ENCODE results near the gene CFHR5.
"Not testable (repeated sequence)": the region's sequence is repeated elsewhere in the genome, so short reads cannot be mapped to it uniquely, and the experiment has no call there.

Gene CFHR5

GRCh38 chr1:197021716-197022115 is 44.4 kb downstream of the CFHR5 start:
- H3K4me3 ChIP-seq (ENCODE audit: low read depth, low read length): no peak overlapping the region
- no peak for DNase-seq (ENCODE audit: low read depth)
- TF ChIP-seq CTCF (IDR thresholded peaks at IDR 0.05; ENCODE audit: low read depth, low read length, missing control alignments): no peak

- no peak overlapping the region for H3K4me3 ChIP-seq (ENCODE audit: low read depth, low read length)
- TF ChIP-seq CTCF (IDR thresholded peaks at IDR 0.05; ENCODE audit: low read depth, low read length, missing control alignments): no peak
- no peak for DNase-seq (ENCODE audit: low read depth)
These were observed 47.1 kb downstream of the CFHR5 start for GRCh38 chr1:197024460-197024859.

GRCh38 chr1:197027359-197027758 is 50.0 kb downstream of the CFHR5 start:
- no peak for DNase-seq (ENCODE audit: low read depth)
- no peak for TF ChIP-seq CTCF (IDR thresholded peaks at IDR 0.05; ENCODE audit: low read depth, low read length, missing control alignments)
- H3K4me3 ChIP-seq (ENCODE audit: low read depth, low read length): no peak overlapping the region

GRCh38 chr1:197029749-197030148 is 52.4 kb downstream of the CFHR5 start:
- TF ChIP-seq CTCF (IDR thresholded peaks at IDR 0.05; ENCODE audit: low read depth, low read length, missing control alignments): no peak
- H3K4me3 ChIP-seq (ENCODE audit: low read depth, low read length): no peak overlapping the region
- no peak for DNase-seq (ENCODE audit: low read depth)

- DNase-seq (ENCODE audit: low read depth); H3K4me3 ChIP-seq (ENCODE audit: low read depth, low read length): not testable (repeated sequence)
These were observed 57.4 kb downstream of the CFHR5 start for GRCh38 chr1:197034631-197035339.

GRCh38 chr1:197036861-197037260 is 59.5 kb downstream of the CFHR5 start:
- DNase-seq (ENCODE audit: low read depth): no peak
- TF ChIP-seq CTCF (IDR thresholded peaks at IDR 0.05; ENCODE audit: low read depth, low read length, missing control alignments): no peak
- no peak overlapping the region for H3K4me3 ChIP-seq (ENCODE audit: low read depth, low read length)

GRCh38 chr1:197041486-197042353 is 64.4 kb downstream of the CFHR5 start:
- no peak for TF ChIP-seq CTCF (IDR thresholded peaks at IDR 0.05; ENCODE audit: low read depth, low read length, missing control alignments)

More at GRCh38 chr1:197041486-197042353, 64.4 kb downstream of the CFHR5 start:
- no peak for DNase-seq (ENCODE audit: low read depth)
- H3K4me3 ChIP-seq (ENCODE audit: low read depth, low read length): no peak overlapping the region

Data from GM12864 (cell line).